Activated gamma-delta T cell treated with anti-CD3 and anti-CD28 coated beads, Interleukin-2, amount 50 U/mL, for 16 hours (primary cell): Measurements from ENCODE around the gene HPSE2.
"Not testable (repeated sequence)": the region's sequence is repeated elsewhere in the genome, so short reads cannot be mapped to it uniquely, and the experiment has no call there.

ENCODE experiments used
- DNase-seq: peaks from one replicate; pipeline ENCODE4 v3.0.0-alpha.2; 2020; ENCODE audit warnings: low read depth

Gene HPSE2

DNA sequence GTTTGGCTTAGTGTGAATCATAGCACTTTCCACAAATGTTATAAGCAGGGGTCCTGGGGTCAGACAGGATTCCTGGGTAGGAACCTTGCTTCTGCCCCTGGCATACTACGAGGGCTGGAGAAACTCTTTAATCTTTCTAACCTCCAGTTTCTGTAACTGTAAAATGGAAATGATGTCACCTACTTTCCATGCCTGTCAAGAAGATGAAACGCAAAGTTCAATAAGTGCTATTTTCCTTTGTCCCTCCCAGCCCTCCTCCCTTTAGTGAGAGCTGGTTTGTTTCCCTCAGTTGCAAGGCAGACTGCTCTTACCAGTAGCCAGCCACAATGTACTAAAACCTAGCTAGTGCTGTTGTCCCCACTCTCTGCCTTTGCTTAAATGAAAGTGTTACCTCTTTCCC lies 671.8 kb downstream of the HPSE2 start:
- DNase-seq: no peak

DNA sequence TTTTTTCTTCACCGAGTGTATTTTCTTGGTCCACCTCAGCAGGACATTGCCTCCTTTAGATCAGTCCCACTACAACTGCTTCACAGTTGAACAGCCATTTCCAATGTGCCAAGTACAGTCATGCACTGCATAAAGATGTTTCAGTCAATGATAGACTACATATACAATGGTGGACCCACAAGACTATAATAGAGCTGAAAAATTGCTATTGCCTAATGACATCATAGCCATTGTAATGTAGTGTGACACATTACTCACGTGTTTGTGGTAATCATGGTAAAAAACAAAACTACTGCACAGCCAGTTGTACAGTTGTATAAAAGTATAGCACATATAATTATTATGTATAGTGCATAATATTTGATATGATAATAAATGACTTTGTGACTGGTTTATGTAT lies 675.1 kb downstream of the HPSE2 start:
- no peak for DNase-seq

DNA sequence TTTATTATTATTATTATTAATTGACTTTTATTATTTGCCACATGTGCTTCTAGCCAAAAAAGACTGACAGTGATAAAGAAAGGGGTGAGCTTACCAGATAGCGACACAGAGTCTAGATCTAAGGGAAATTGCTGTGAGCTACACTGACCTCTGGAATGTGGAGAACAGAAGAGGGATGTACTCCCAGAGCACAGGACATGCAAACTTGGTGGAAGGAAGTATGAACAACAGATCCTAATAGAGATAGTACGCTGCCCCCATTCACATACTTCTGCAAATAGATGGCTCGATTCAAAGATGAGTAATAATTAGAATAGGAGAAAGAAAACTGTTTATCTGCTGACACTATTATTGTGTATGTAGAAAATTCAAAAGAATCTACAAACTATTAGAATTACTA lies 679.6 kb downstream of the HPSE2 start:
- no peak for DNase-seq

DNA sequence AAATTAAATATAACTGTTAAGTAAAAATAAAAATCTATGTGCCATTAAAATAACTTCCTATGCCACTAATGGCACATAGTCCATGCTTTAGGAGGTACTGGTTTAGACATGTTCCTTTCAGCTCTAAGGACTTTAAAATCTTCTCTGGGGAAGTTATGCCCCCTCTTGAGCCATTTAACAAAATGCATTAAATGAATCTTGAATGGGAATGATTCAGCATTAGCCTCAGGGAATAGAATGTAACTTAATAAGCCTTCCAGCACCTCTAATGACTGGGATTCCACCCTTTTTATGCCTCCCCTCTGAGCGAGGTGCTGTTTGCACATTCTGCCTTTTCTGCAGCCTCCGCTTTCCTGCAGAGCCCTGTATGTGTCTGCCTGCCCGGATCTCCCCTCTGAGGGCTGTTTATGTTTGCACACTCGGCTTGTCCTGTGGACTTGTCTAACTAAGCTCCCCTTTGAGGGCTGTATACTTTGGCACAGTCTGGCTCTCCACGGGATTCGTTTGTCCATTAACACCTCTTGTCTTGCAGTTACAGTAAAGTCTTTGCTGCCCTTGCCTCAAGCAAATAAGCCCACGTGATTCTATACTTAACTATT lies 680.5 kb downstream of the HPSE2 start:
- DNase-seq: no peak

DNA sequence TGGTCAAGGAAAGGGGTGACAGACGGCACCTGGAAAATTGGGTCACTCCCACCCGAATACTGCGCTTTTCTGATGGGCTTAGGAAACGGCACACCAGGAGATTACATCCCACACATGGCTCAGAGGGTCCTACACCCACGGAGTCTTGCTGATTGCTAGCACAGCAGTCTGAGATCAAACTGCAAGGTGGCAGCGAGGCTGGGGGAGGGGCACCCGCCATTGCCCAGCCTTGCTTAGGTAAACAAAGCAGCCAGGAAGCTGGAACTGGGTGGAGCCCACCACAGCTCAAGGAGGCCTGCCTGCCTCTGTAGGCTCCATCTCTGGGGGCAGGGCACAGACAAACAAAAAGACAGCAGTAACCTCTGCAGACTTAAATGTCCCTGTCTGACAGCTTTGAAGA lies 694.1 kb downstream of the HPSE2 start:
- not testable (repeated sequence) for DNase-seq

DNA sequence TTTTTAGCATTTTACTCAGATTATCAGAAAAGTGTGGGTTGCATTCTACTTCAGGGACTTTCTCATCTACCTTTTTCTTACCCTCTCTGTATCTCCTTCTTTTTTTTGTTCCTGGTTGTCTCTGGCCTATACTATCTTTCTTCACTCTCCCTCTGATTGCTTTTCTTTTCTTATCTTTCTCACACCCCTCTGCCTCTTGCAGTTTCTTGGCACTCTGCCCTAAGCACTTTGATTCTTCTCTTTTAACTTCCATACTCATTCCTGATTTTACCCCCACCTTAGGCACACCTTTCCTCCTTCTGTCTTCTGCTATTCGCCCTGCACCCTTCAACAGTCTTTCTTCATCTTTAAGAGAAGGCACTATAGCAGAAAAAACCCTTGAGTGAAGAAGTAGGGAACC lies 696.1 kb downstream of the HPSE2 start:
- DNase-seq: no peak

DNA sequence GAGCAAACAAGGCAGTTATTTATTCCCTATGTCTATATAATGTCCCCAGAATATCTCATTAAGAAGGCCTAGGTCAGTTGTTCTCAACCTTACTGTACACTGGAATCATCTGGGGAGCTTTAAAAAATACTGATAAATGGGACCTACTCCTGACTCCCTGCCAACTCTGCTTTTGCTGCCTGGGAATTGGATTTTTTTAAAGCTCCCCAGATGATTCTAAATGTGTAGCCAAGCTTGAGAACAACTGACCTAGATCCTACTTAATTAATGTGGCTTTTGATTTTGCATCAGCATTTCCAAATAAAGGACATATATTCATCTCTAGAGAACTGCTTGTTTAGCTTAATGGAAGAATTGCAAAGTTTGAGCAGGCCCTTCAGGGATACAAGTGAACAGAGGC lies 697.2 kb downstream of the HPSE2 start:
- no peak for DNase-seq

DNA sequence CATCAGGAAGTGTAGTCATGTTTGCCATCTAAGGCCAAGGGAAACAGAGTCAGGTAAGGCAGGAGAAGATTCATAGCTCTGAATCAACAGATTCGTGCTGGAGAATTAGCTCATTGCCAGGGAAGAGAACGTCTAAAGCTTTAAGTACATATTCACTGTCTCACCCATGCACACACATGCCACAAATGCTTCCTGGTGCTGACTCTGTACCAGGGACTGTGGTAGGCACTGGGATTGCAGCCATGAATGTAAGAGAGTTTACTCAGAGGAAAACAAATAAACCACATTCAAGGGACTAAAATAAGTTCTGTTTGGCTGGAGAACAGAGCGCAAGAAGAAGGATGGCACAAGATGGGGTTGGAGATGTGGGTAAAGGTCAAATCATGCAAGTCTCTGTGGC lies 699.1 kb downstream of the HPSE2 start:
- no peak for DNase-seq

DNA sequence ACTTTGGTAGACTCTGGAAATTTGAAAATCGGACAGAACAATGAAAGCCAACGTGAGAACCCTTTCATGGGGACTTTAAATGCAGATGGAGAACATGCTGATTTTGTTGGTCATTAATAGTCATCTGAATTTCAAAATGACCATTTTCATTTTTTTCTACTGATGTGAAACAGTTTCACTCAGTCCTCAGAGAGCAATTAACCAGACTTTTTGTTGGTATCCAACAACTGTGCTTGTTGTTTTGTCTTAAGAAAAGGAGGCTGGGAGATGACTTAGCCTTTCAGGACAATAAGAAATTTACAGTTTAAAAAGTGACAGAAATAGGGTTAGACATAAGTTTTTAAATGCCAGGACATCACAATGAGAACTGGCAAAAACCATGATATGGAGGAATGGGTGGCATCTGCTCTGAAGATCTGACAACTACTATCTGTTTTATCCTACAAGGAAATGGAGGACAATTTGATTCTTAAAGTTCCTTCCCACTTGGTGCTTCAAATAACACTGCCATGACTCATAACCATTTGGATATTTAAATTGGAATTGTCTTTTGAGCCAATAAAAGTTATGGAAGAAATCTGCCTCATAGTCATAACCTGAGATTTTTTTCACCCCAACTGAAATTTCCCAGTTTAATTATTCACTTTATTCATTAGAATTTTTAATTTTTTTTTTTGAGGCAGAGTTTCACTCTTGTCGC lies 701.8 kb downstream of the HPSE2 start:
- no peak for DNase-seq

DNA sequence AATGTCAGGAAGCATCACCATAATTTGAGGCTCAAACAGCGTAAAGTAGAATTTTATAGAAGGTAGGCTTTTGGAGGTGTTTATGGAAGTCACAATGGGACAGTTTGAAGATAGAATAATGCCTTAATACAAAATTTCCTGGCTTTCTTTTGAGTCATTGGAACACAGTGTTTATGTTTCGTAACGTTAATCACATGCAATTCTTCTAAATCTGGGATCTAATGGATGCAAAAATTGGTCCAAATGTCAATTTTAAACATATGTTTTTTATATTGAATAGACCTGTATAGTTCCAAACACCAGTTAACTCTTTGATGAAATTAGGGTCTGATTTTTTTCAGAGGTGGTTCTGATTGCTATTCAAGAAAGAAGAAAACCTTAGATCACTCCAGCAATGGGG lies 702.4 kb downstream of the HPSE2 start:
- DNase-seq: no peak

DNA sequence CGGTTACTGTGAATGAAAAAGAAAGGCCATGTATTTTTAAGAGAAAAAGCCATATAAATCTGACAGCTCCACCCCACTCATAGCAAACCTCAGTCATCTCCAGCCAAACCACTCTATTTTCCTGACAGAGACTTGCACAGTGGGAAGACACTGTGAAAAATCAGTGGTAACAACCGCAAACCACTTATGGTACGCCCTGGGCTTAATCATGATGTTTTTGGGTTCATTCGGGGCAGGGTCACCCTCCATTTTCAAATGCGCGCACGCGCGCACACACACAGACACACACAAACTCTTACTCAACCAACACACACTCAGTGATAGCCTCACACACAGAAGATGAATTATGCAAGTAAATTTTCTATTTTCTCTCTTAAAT lies 706.9 kb downstream of the HPSE2 start:
- no peak for DNase-seq

DNA sequence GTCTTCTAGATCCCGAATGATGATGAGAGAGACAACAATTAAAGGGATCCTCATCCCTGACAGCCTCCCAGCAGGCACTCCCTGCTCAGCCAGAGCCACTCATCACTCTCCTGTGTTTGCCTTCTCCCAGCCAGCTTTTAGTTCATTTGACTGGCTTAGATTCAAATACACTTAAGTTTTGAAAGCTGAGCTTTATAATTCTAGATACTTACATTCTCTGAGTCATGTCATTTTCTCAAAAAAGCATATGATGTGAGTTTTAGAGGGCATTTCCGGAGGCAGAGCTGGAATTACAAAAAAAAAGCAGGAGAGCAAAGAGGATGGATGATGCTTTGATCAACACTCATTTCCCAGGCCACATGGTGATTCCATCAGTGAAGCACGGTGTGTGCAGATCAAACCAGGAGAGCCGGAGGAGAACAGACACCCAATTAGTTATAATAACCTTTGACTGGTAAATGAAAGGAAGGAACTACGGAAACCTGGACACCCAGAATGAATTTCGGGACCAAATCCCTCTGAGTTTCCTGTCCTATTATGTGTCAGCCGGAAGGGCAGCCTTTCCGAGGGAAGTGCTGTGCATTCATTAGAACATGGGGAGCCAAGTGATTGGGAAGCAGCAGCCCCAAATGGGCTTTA lies 707.4 kb downstream of the HPSE2 start:
- DNase-seq: no peak

DNA sequence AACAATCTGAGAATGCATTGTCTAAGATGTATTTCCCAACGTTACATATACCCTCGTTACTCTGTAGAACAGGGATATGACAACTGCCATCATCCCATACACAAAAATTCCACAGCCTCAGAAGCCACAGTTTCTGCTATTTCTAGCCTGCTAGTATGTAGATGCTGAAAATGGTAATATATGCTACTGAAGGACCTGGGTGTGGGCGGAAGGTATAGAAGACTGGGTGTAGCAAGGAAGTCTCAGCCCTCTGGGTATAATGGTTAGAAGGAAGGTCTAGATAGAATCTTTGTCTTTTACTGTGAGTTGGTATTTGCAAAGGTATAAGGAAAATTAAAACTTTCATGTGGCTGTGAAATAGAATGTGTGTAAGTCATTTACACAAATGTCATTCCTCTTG lies 709.7 kb downstream of the HPSE2 start:
- no peak for DNase-seq

DNA sequence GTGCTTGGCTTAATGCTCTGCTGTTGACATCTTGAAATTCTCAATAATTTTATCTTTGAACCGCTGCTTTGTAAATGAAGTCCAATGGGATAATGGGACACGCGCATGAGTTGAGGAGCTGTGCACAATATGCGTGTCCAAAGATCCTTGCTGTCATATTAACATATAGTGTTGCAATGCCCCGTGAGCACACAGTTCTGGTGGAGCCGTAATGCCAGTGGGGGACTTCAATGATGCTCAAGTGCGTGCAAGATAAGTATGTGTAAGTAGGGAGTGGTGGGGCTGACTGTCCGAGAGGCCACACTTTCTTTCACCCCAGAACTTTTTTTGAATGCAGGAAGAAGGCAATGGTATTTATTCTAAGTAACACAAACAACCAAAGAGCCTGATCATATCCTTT lies 711.5 kb downstream of the HPSE2 start:
- no peak for DNase-seq

DNA sequence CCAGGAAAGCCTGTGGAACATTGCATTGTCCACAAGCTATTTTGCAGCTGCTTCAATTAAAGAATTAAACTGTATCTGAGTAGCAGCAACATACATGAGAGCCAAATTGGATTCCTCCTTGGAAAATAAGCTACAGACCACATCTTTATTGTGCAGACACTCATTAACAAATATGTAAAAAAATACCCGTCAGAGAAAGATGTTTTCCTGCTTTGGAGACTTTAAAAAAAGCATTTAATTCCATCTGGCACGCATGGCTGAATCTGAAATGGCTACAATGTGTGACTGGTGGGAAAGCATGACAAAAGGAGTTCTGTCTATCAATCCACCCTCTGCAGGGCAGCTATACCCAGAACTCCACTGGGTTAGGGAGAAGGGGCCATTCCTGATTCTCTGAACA lies 715.8 kb downstream of the HPSE2 start:
- no peak for DNase-seq

DNA sequence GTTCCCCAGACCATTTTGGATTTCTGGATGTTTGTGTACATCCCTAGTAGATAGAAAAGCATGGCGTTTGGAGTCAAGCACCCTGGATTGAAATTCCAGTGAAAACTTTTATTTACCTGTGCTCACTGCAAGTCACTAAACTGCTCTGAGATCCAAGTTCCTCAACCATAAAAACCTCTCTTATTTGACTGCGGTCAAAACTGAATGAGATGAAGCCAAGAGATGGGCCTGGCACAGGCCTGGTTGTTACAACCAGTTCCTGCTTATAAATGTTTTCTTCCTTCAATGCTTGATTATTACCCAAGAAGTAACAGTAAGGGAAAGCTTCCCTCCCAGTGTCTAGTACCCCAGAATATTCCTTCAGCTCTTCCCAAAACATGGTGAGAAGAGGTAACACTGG lies 718.0 kb downstream of the HPSE2 start:
- no peak for DNase-seq

DNA sequence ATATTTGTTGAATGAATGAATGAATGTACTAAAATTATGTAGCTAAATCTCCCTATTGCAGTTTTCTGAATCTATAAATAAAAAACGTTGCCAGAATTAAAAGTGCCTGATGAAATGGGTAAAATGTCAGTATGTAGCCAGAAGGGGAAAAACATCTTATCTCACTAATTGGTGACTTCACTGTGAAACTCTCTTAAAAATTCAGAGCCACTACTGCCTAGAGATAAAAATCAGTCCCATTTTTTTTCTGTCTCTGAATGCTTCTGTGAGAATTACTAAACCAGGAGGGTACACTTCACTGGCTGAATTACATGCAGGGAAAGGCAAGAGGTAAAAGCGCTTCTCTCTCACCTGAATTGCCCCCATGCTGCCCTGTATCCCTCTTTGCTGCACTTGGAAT lies 719.3 kb downstream of the HPSE2 start:
- no peak for DNase-seq

DNA sequence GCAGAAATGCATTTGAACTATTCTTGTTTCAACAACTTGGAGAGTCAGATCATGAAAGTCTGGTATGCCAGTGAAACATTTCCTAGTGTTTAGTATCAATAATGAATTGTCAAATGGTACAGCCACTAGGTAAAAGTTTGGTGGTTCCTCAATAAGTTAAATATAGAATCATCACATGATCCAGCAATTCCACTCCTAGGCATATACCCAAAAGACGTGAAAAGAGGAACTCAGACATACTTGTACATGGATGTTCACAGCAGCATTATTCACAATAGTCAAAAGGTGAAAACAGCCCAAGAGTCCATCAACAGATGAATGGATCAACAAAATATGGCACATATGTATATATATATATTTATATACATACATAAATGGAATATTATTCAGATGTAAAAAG lies 721.9 kb downstream of the HPSE2 start:
- no peak for DNase-seq

DNA sequence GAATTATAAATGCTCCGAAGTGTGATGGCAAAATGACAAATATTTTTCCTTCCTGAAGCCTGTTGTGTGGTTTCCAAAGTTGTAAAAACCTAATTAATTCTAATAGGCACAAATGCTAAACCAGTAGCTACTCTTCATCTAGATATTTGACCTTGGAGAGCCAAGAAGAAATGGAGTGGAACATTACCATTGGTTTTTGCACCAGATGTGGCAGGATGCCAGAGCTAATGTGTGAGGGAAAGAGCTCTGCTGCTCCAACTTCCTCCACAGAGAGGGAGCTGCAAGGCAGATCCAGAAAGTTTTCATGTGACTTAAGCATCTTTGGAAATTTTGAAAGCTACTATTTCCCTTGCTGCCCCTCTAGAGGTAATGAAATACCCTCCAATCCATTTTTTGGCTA lies 723.8 kb downstream of the HPSE2 start:
- no peak for DNase-seq

DNA sequence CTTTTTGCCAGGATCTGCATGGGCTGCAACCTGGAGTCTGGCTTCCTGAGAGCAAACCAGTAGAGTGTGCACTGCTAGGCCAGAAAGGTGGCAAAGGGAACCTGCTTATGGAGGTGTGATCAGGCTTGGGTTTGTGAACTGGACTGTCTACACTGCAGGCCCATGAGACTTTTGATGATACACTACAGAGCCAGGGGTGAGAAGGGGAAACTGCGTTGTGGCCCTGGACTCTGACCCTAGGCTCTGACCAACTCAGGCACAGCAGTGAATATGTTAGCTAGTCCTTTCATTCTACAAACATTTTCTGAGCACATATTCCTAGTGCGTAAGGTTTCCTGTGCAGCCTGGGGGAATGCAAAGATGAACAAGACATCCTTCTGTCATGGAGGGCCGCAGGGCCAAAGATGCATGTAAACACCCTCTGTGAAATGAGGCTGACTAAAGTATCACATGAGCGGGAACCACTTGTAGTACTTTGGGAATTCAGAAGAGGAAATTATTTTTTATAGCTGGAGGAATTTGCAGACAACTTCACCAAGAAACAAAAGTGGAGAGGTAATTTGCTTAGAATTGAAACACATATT lies 725.1 kb downstream of the HPSE2 start:
- no peak for DNase-seq

DNA sequence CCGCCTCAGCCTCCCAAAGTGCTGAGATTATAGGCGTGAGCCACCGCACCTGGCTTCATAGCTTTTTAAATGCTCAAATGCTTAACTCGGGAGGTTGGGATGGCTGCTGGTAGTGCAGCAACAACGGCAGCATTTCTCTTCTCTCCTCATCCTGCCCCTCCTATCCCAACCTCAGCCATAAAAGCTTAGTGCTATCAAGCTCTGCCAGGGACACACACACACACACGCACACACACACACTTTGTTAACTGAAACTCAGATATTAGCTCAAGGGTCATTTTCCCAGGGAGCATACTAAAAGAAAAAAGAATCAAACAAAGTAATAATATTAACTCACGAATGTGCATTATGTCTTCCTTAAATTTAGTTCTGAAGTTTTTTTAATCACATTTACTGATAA lies 725.9 kb downstream of the HPSE2 start:
- no peak for DNase-seq

DNA sequence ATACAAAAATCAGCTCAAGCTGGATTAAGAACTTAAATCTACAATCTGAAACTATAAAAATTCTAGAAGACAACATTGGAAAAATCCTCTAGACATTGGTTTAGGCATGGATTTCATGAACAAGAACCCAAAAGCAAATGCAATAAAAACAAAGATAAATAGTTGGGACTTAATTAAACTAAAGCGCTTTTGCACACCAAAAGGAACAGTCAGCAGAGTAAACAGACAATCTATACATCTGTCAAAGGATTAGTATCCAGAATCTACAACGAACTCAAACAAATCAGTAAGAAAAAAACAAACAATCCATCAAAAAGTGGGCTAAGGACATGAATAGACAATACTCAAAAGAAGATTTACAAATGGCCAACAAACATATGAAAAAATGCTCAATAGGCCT lies 733.1 kb downstream of the HPSE2 start:
- not testable (repeated sequence) for DNase-seq

DNA sequence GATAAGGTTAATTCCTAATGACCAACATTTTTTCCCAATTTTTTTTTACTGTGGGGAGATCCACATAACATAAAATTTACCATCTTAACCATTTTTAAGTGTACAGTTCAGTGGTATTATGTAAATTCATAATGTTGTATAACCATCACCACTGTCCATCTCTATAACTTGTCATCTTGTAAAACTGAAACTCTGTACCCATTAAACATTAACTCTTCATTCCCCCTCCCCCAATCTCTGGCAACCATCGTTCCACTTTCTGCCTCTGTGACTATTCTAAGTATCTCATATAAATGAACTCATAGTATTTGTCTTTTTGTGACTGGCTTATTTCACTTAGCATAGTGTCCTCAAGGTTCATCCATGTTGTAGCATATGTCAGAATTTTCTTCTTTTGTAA lies 742.9 kb downstream of the HPSE2 start:
- DNase-seq: no peak
